ENCODE data around the gene STK40. TPM values are rescaled to one million over a fixed set of nuclear protein-coding genes. Genes with fewer than 3 reads are reported as not detected.

The STK40 gene
- total RNA-seq, 1 donor from 2014 or later: 80.1 TPM

- Mint-ChIP-seq H3K9me3 (no peaks in the 10 kb centered on the region), H3K27me3 (ENCODE audit: low read depth) (no peaks in the 10 kb centered on the region), H3K4me3 (no peak overlapping the region), H3K4me1 (peaks cover 6% of the 10 kb centered on the region), H3K27ac (ENCODE audit: unreplicated experiment) (no peak overlapping the region), H3K36me3 (ENCODE audit: low read depth) (peaks cover 3% of the 10 kb centered on the region)
- DNase-seq (ENCODE audit: low read depth, low spot score): no peak
- peak; percentile 53 for TF ChIP-seq CTCF (conservative IDR thresholded peaks at IDR 0.05)
Measured at GRCh38 chr1:36342426-36343185, 43.1 kb downstream of the STK40 start.

- TF ChIP-seq CTCF (conservative IDR thresholded peaks at IDR 0.05): no peak
- peaks cover 12% of the 10 kb centered on the region for H3K4me1 Mint-ChIP-seq
- DNase-seq (ENCODE audit: low read depth, low spot score): no peak
- H3K9me3 Mint-ChIP-seq: no peaks in the 10 kb centered on the region
- H3K4me3 Mint-ChIP-seq: no peak overlapping the region
- no peaks in the 10 kb centered on the region for H3K36me3 Mint-ChIP-seq (ENCODE audit: low read depth)
- no peak overlapping the region for H3K27ac Mint-ChIP-seq (ENCODE audit: unreplicated experiment)
- H3K27me3 Mint-ChIP-seq (ENCODE audit: low read depth): no peaks in the 10 kb centered on the region
Measured at GRCh38 chr1:36341626-36342320, 44.0 kb downstream of the STK40 start.

GRCh38 chr1:36339615-36340014 is 46.1 kb downstream of the STK40 start:
- DNase-seq (ENCODE audit: low read depth, low spot score): no peak
- H3K27me3 Mint-ChIP-seq (ENCODE audit: low read depth): no peaks in the 10 kb centered on the region
- peaks cover 16% of the 10 kb centered on the region for H3K4me1 Mint-ChIP-seq
- peak overlapping the region; percentile 43 for H3K27ac Mint-ChIP-seq (ENCODE audit: unreplicated experiment)
- no peak for TF ChIP-seq CTCF (conservative IDR thresholded peaks at IDR 0.05)
- no peaks in the 10 kb centered on the region for H3K36me3 Mint-ChIP-seq (ENCODE audit: low read depth)
- no peaks in the 10 kb centered on the region for H3K9me3 Mint-ChIP-seq
- H3K4me3 Mint-ChIP-seq: no peak overlapping the region

GRCh38 chr1:36339215-36339614 is 46.5 kb downstream of the STK40 start:
- DNase-seq (ENCODE audit: low read depth, low spot score): no peak
- TF ChIP-seq CTCF (conservative IDR thresholded peaks at IDR 0.05): no peak
- no peaks in the 10 kb centered on the region for H3K36me3 Mint-ChIP-seq (ENCODE audit: low read depth)
- H3K9me3 Mint-ChIP-seq: no peaks in the 10 kb centered on the region
- H3K27ac Mint-ChIP-seq (ENCODE audit: unreplicated experiment): no peak overlapping the region
- H3K4me1 Mint-ChIP-seq: peaks cover 16% of the 10 kb centered on the region
- no peaks in the 10 kb centered on the region for H3K27me3 Mint-ChIP-seq (ENCODE audit: low read depth)
- no peak overlapping the region for H3K4me3 Mint-ChIP-seq

GRCh38 chr1:36337830-36338229 is 47.9 kb downstream of the STK40 start:
- TF ChIP-seq CTCF (conservative IDR thresholded peaks at IDR 0.05): no peak
- DNase-seq (ENCODE audit: low read depth, low spot score): no peak
- H3K4me1 Mint-ChIP-seq: peaks cover 16% of the 10 kb centered on the region
- H3K36me3 Mint-ChIP-seq (ENCODE audit: low read depth): no peaks in the 10 kb centered on the region
- H3K27me3 Mint-ChIP-seq (ENCODE audit: low read depth): no peaks in the 10 kb centered on the region
- no peak overlapping the region for H3K27ac Mint-ChIP-seq (ENCODE audit: unreplicated experiment)
- no peaks in the 10 kb centered on the region for H3K9me3 Mint-ChIP-seq
- H3K4me3 Mint-ChIP-seq: no peak overlapping the region

All from neural crest cell (in vitro differentiated cells).